Neural cell (in vitro differentiated cells): Measurements from ENCODE around the gene ETFB.

Source experiments
- CTCF ChIP-seq: fragments of 450-650 bp; IDR thresholded peaks from 2 replicates; pipeline ENCODE4 v1.5.1; 2014; ENCODE audit warnings: antibody characterized with exemption, mild to moderate bottlenecking, moderate library complexity; ENCODE audit not compliant: poor library complexity, severe bottlenecking
- EZH2 ChIP-seq: fragments of 200-600, 300-800 bp; shearing (Covaris generic), sonication (generic); IDR thresholded peaks from 2 replicates; pipeline ENCODE4 v1.6.1; 2014; ENCODE audit warnings: antibody characterized with exemption, low read length, borderline replicate concordance, mild to moderate bottlenecking; ENCODE audit not compliant: insufficient read depth, poor library complexity, severe bottlenecking
- MXI1 ChIP-seq: fragments of 450-650 bp; conservative IDR thresholded peaks from 2 replicates; pipeline ENCODE4 v1.6.1; 2014; ENCODE audit warnings: antibody characterized with exemption, mild to moderate bottlenecking; ENCODE audit not compliant: poor library complexity, severe bottlenecking
- POLR2AphosphoS5 ChIP-seq: IDR thresholded peaks from 2 replicates; pipeline ENCODE4 v1.6.1; 2012
- RAD21 ChIP-seq: fragments of 450-650 bp; conservative IDR thresholded peaks from 2 replicates; pipeline ENCODE4 v1.6.1; 2014; ENCODE audit warnings: antibody characterized with exemption, mild to moderate bottlenecking, moderate library complexity
- SMC3 ChIP-seq: fragments of 450-650 bp; conservative IDR thresholded peaks from 2 replicates; pipeline ENCODE4 v1.6.1; 2014; ENCODE audit warnings: antibody characterized with exemption, mild to moderate bottlenecking, moderate library complexity; ENCODE audit not compliant: poor library complexity
- TAF1 ChIP-seq: IDR thresholded peaks from 2 replicates; pipeline ENCODE4 v1.6.1; 2012; ENCODE audit warnings: low read depth
- TF ChIP-seq, protein P1 (sequence below): IDR thresholded peaks from 2 replicates; pipeline ENCODE4 v1.6.1; 2012; ENCODE audit warnings: borderline replicate concordance

GRCh38 chr19:51380379-51380778, 14.2 kb upstream of the ETFB start:
- TF ChIP-seq CTCF (no peak), SMC3 (no peak), RAD21 (no peak), POLR2AphosphoS5 (no peak), EZH2 (no peak), TAF1 (no peak), MXI1 (no peak)
- TF ChIP-seq, protein P1, sequence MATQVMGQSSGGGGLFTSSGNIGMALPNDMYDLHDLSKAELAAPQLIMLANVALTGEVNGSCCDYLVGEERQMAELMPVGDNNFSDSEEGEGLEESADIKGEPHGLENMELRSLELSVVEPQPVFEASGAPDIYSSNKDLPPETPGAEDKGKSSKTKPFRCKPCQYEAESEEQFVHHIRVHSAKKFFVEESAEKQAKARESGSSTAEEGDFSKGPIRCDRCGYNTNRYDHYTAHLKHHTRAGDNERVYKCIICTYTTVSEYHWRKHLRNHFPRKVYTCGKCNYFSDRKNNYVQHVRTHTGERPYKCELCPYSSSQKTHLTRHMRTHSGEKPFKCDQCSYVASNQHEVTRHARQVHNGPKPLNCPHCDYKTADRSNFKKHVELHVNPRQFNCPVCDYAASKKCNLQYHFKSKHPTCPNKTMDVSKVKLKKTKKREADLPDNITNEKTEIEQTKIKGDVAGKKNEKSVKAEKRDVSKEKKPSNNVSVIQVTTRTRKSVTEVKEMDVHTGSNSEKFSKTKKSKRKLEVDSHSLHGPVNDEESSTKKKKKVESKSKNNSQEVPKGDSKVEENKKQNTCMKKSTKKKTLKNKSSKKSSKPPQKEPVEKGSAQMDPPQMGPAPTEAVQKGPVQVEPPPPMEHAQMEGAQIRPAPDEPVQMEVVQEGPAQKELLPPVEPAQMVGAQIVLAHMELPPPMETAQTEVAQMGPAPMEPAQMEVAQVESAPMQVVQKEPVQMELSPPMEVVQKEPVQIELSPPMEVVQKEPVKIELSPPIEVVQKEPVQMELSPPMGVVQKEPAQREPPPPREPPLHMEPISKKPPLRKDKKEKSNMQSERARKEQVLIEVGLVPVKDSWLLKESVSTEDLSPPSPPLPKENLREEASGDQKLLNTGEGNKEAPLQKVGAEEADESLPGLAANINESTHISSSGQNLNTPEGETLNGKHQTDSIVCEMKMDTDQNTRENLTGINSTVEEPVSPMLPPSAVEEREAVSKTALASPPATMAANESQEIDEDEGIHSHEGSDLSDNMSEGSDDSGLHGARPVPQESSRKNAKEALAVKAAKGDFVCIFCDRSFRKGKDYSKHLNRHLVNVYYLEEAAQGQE: no peak
